ENCODE data around the gene C3orf49. TPM values are rescaled to one million over a fixed set of nuclear protein-coding genes. Genes with fewer than 3 reads are reported as not detected.

Gene C3orf49
- total RNA-seq, 4 donors from 2014 or later: not detected

DNA sequence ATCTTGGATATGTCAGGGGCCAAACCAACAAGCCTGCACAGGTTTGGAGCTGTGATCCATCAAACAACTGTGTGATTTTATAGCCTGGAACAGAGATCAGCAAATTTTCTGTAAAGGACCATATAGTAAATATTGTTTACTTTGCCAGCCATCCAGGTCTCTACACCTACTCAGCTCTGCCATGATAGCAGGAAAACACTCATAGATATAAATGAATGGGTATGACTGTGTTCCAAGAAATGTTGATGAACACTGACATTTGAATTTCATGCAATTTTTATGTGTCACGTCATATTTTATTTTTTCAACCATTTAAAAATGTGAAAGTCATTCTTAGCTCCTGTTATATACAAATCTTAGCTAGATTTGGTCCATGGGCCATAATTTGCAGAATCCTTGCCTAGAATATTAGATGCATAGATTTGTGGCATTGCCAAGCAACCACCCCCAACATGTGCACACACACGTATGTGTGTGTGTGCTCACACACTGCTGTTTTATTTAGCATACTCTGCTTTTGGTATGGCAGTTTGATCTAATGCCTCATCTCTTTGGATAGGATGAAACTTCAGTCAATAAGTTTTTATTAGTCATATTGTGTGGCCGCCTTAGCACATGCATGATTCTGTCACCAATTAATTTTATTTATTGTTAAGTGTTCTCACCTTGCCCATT, 51.0 kb downstream of the C3orf49 start:
- TF ChIP-seq EP300 (IDR thresholded peaks at IDR 0.05) (no peak), POLR2A (IDR thresholded peaks at IDR 0.05) (no peak)
- TF ChIP-seq, protein P1, sequence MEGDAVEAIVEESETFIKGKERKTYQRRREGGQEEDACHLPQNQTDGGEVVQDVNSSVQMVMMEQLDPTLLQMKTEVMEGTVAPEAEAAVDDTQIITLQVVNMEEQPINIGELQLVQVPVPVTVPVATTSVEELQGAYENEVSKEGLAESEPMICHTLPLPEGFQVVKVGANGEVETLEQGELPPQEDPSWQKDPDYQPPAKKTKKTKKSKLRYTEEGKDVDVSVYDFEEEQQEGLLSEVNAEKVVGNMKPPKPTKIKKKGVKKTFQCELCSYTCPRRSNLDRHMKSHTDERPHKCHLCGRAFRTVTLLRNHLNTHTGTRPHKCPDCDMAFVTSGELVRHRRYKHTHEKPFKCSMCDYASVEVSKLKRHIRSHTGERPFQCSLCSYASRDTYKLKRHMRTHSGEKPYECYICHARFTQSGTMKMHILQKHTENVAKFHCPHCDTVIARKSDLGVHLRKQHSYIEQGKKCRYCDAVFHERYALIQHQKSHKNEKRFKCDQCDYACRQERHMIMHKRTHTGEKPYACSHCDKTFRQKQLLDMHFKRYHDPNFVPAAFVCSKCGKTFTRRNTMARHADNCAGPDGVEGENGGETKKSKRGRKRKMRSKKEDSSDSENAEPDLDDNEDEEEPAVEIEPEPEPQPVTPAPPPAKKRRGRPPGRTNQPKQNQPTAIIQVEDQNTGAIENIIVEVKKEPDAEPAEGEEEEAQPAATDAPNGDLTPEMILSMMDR (IDR thresholded peaks at IDR 0.05): no peak
- DNase-seq (ENCODE audit: low spot score in 2 of 2): no peak
- Histone ChIP-seq H3K4me1 (peaks cover 0 to 20% (median 1%) of the 10 kb centered on the region in 4 donors), H3K9me3 (no peaks in the 10 kb centered on the region), H3K27me3 (no peaks in the 10 kb centered on the region), H3K4me3 (no peak overlapping the region), H3K36me3 (no peaks in the 10 kb centered on the region), H3K27ac (no peak overlapping the region)
- 66 to 74% methylated on average over 3 of the region's 3 CpGs for WGBS, 2 donors

DNA sequence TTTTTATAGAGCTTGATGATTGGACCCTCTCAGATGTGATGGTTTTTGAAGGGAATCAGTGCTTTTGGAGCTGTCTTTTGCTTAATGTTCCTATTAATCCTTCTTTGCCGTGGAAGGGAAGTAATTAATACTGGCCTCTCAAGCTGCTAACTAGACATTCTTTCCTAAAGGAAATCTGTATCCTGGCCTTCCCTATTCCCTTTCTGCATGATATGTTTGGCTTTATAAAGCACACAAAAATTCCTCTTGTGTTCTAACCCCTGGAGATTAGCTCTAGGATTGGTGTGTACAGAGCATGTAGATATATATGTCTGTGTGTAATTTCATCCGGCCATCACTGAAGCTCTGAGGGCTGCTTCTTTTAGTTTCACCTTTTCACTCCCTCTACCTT, 51.5 kb downstream of the C3orf49 start:
- no peaks in the 10 kb centered on the region for H3K9me3 ChIP-seq
- peaks cover 0 to 15% (median 0%) of the 10 kb centered on the region in 4 donors for H3K4me1 ChIP-seq
- TF ChIP-seq POLR2A (IDR thresholded peaks at IDR 0.05) (no peak), EP300 (IDR thresholded peaks at IDR 0.05) (no peak)
- TF ChIP-seq, protein P1 (IDR thresholded peaks at IDR 0.05): no peak
- WGBS, 2 donors: 64 to 65% methylated on average over 2 of the region's 2 CpGs
- no peaks in the 10 kb centered on the region for H3K36me3 ChIP-seq
- no peak overlapping the region for H3K27ac ChIP-seq
- no peak for DNase-seq (ENCODE audit: low spot score in 2 of 2)
- no peaks in the 10 kb centered on the region for H3K27me3 ChIP-seq
- H3K4me3 ChIP-seq: no peak overlapping the region

DNA sequence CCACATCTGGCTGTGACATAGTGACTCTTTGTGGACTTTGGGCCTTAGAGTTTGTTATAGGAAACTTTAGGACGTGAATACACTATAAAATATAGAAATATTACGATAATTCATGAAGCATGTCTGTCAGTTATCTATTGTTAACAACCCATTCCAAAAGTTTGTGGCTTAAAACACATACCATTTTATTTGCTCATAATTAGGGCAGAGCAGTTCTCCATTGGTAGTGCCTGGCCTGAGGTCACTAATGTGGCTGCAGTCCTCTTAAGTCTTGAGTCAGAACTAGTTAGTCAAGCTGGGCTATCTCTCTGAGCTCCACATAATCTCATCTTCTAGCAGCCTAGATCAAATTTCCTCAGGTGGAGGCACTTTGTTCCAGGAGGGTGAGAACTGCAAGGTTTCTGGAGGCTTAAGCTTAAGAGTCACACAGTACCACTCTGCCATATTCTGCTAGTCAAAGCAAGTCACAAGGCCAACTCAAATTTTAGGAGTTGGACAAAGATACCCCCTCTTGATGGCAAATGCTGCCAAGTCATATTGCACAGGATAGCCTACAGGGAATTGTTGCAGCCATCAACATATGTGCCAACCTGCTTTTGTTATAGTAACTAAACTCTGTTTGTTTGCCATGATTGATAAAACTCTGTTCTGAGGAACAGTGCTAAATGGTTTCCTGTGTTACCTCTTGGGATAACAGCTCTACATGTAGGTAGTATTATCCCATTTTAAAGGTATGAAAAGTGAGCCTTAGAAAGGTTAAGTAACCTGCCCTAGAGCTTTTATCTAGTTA, 53.2 kb downstream of the C3orf49 start:
- H3K27me3 ChIP-seq: no peaks in the 10 kb centered on the region
- H3K4me3 ChIP-seq: no peak overlapping the region
- TF ChIP-seq, protein P1 (IDR thresholded peaks at IDR 0.05): no peak
- TF ChIP-seq POLR2A (IDR thresholded peaks at IDR 0.05): no peak
- no peak for TF ChIP-seq EP300 (IDR thresholded peaks at IDR 0.05)
- H3K27ac ChIP-seq: no peak overlapping the region
- no peaks in the 10 kb centered on the region for H3K36me3 ChIP-seq
- WGBS, 2 donors: 73 to 95% methylated on average over 2 of the region's 2 CpGs
- H3K4me1 ChIP-seq: peaks cover 0 to 27% (median 0%) of the 10 kb centered on the region in 4 donors
- DNase-seq (ENCODE audit: low spot score in 2 of 2): no peak
- H3K9me3 ChIP-seq: no peaks in the 10 kb centered on the region

DNA sequence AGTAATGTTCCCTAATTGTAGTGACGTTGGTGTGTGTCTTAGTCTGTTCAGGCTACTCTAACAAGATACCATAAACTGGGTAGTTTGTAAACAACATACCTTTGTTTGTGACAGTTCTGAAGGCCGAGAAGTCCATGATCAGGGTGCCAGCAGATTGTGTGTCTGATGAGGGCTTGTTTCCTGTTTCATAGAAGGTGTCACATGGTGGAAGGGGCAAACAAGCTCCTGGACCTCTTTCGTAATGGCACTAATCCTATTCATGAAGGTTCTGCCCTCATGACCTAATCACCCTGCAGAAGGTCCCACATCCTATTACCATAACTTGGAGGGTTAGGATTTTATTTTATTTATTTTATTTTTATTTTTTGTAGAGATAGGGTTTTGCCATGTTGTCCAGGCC, 55.7 kb downstream of the C3orf49 start:
- 84 to 91% methylated on average over 3 of the region's 3 CpGs for WGBS, 2 donors
- Histone ChIP-seq H3K27ac (no peak overlapping the region), H3K9me3 (no peaks in the 10 kb centered on the region), H3K36me3 (no peaks in the 10 kb centered on the region), H3K4me3 (no peak overlapping the region), H3K27me3 (no peaks in the 10 kb centered on the region), H3K4me1 (peaks cover 0 to 35% (median 4%) of the 10 kb centered on the region in 4 donors)
- no peak for DNase-seq (ENCODE audit: low spot score in 2 of 2)
- TF ChIP-seq, protein P1 (IDR thresholded peaks at IDR 0.05): no peak
- TF ChIP-seq POLR2A (IDR thresholded peaks at IDR 0.05) (no peak), EP300 (IDR thresholded peaks at IDR 0.05) (no peak)

DNA sequence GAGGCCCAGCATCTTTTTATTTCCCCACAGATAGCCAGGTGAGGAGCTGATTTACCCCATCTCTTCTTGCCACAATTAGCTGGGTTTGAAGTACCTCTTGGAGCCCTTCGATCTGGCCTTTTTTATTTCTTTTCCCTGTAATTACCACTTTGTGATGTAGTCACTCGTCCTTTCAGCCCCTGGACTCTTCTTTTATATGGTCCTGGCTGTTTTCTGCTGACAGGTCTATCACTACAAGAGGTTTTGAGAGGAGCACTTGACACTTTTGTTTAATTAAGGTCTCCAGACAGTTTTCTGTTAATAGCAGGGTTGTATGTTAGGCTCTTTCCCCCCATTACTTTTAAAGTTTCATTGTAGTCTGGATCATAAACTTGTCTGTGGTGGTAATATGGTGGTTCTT, 56.4 kb downstream of the C3orf49 start:
- H3K4me3 ChIP-seq: no peak overlapping the region
- H3K36me3 ChIP-seq: no peaks in the 10 kb centered on the region
- 72 to 73% methylated on average over 2 of the region's 2 CpGs for WGBS, 2 donors
- H3K27me3 ChIP-seq: no peaks in the 10 kb centered on the region
- TF ChIP-seq, protein P1 (IDR thresholded peaks at IDR 0.05): no peak
- TF ChIP-seq POLR2A (IDR thresholded peaks at IDR 0.05) (no peak), EP300 (IDR thresholded peaks at IDR 0.05) (no peak)
- no peaks in the 10 kb centered on the region for H3K9me3 ChIP-seq
- H3K4me1 ChIP-seq: peaks cover 0 to 33% (median 4%) of the 10 kb centered on the region in 4 donors
- no peak for DNase-seq (ENCODE audit: low spot score in 2 of 2)
- H3K27ac ChIP-seq: no peak overlapping the region

All from tibial nerve (tissue), 4 donors.